ENCODE results near the gene KCNJ6. TPM values are rescaled to one million over a fixed set of nuclear protein-coding genes. Genes with fewer than 3 reads are reported as not detected.

The KCNJ6 gene
- total and polyA plus RNA-seq, 2 of the 8 experiments (the other 6 are each of a cell fraction or from before 2014, with no cell fraction given), result 0.51 to 1.2 TPM

DNA sequence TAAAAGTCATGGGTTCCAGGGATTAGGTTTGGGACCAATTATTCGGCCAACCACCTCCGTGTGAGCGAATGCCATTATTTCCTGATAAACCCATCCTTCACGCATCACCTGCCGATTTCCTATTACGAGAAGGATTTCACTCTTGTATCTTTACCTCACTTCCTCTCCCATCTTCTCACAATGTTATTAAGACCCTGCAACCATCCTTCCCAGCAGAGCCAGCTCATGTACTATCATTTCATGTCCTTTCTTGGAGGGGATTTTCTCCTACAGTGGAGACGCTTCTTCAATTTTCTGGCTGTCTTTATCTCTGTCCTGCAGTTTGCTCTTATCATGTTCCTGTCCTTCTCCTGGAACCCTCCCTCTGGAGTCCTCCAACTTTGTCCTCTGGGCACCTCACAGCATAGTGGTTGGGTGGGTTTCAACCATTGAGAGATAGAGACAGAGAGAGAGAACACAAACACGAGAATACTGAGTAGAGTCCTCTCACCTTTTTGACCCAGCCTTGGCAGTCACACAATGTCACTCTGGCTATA lies 357.5 kb downstream of the KCNJ6 start:
- no peaks in the 10 kb centered on the region for H3K36me3 ChIP-seq (ENCODE audit: control insufficient read depth in 2 of 4, insufficient read depth in 4 of 4, low read length in 3 of 4)
- H3K9me3 ChIP-seq (ENCODE audit: insufficient read depth in 2 of 2, low read depth in 1 of 2, low read length in 1 of 2), result peaks cover 0 to 9% of the 10 kb centered on the region in 2 experiments; a peak in 1 of 4 replicates
- ChIA-PET POLR2A (ENCODE audit: partially characterized antibody) (no interaction called here), CTCF (ENCODE audit: partially characterized antibody) (no interaction called here)
- H3K18ac ChIP-seq (ENCODE audit: extremely low read depth, low read length), result no peak overlapping the region
- no peak overlapping the region for H3K4ac ChIP-seq (replicated peaks; ENCODE audit: insufficient read length, low read depth, low read length)
- no peak overlapping the region for H3K9ac ChIP-seq (replicated peaks in 1 of 4; ENCODE audit: extremely low read depth in 1 of 4, low read depth in 3 of 4, low read length in 3 of 4)
- H3K27ac ChIP-seq (ENCODE audit: low read depth, low read length), result no peak overlapping the region
- H3K14ac ChIP-seq (ENCODE audit: insufficient read length), result no peak overlapping the region
- H2AFZ ChIP-seq (ENCODE audit: low read length), result no peak overlapping the region
- H3K79me2 ChIP-seq (ENCODE audit: control insufficient read depth in 1 of 2, insufficient read depth in 2 of 2, low read length in 2 of 2), result no peaks in the 10 kb centered on the region
- no peak overlapping the region for H3K4me2 ChIP-seq (ENCODE audit: insufficient read depth in 1 of 2, low read depth in 2 of 2, low read length in 2 of 2)
- peaks cover 0 to 7% (median 3%) of the 10 kb centered on the region in 4 experiments; a peak in 5 of 7 replicates for H3K27me3 ChIP-seq (replicated peaks in 1 of 4; ENCODE audit: control insufficient read depth in 3 of 4, extremely low read depth in 1 of 4, insufficient read depth in 3 of 4, low read length in 3 of 4)
- peaks cover 0 to 6% (median 0%) of the 10 kb centered on the region in 4 experiments; a peak in 3 of 7 replicates for H3K4me1 ChIP-seq (replicated peaks in 1 of 4; ENCODE audit: control insufficient read depth in 3 of 4, insufficient read depth in 4 of 4, low read length in 3 of 4)
- FAIRE-seq, result no peak
- no peaks in the 10 kb centered on the region for H3K23me2 ChIP-seq (ENCODE audit: low read depth, low read length)
- DNase-seq (ENCODE audit: low read depth in 1 of 2, low spot score in 2 of 2), result no peak
- H2BK120ac ChIP-seq (replicated peaks; ENCODE audit: low read depth, low read length), result no peak overlapping the region
- H4K8ac ChIP-seq (ENCODE audit: extremely low read depth, insufficient read depth, low read length), result no peak overlapping the region
- H2BK20ac ChIP-seq (ENCODE audit: low read length), result no peak overlapping the region
- H3K56ac ChIP-seq (replicated peaks; ENCODE audit: insufficient read length, low read depth, low read length), result no peak overlapping the region
- no peak overlapping the region for H3K4me3 ChIP-seq (ENCODE audit: extremely low read depth in 1 of 4, insufficient read depth in 2 of 4, low read depth in 3 of 4, low read length in 4 of 4)
- H2AK5ac ChIP-seq (ENCODE audit: low read depth, low read length), result no peak overlapping the region
- no peak overlapping the region for H2BK15ac ChIP-seq (ENCODE audit: low read length)
- H4K5ac ChIP-seq (ENCODE audit: insufficient read length, low read depth, low read length), result no peak overlapping the region
- no peak overlapping the region for H3K23ac ChIP-seq (ENCODE audit: insufficient read length)
- no peak overlapping the region for H2BK12ac ChIP-seq (ENCODE audit: low read depth, low read length)
- H3K79me1 ChIP-seq (ENCODE audit: low read depth, low read length), result no peaks in the 10 kb centered on the region
- no peak overlapping the region for H2BK5ac ChIP-seq (ENCODE audit: low read depth, low read length)
- no peaks in the 10 kb centered on the region for H4K20me1 ChIP-seq (replicated peaks in 1 of 2; ENCODE audit: control insufficient read depth in 1 of 2, insufficient read depth in 2 of 2, low read length in 2 of 2)
- H4K91ac ChIP-seq (replicated peaks; ENCODE audit: insufficient read length, low read length), result no peak overlapping the region
- 93% methylated on average over 8 of the region's 8 CpGs; no CpG with 5 or more reads in 1 of the 2 experiments for WGBS, 2 experiments (ENCODE audit: extremely low coverage in 1 of 2, insufficient coverage in 1 of 2, insufficient read length in 1 of 2, insufficient replicate concordance in 2 of 2, low coverage in 1 of 2, low lambda C conversion rate in 2 of 2, missing lambda C conversion rate in 1 of 2)
- TF ChIP-seq KDM4A (IDR thresholded peaks at IDR 0.05; ENCODE audit: low read depth, low read length, severe bottlenecking) (no peak), POLR2AphosphoS5 (IDR thresholded peaks at IDR 0.05; ENCODE audit: low read depth, low read length) (no peak), CBX8 (IDR thresholded peaks at IDR 0.05; ENCODE audit: borderline replicate concordance, low read depth, low read length) (no peak), RXRA (IDR thresholded peaks at IDR 0.05; ENCODE audit: insufficient read depth, low read depth, low read length) (no peak), PHF8 (conservative IDR thresholded peaks at IDR 0.05; ENCODE audit: low read depth, low read length) (no peak), SP1 (IDR thresholded peaks at IDR 0.05; ENCODE audit: low read depth, low read length) (no peak), FOSL1 (IDR thresholded peaks at IDR 0.05; ENCODE audit: insufficient read depth, low read depth, low read length) (no peak), CHD2 (IDR thresholded peaks at IDR 0.05; ENCODE audit: low read length) (no peak)
- TF ChIP-seq, protein P1, sequence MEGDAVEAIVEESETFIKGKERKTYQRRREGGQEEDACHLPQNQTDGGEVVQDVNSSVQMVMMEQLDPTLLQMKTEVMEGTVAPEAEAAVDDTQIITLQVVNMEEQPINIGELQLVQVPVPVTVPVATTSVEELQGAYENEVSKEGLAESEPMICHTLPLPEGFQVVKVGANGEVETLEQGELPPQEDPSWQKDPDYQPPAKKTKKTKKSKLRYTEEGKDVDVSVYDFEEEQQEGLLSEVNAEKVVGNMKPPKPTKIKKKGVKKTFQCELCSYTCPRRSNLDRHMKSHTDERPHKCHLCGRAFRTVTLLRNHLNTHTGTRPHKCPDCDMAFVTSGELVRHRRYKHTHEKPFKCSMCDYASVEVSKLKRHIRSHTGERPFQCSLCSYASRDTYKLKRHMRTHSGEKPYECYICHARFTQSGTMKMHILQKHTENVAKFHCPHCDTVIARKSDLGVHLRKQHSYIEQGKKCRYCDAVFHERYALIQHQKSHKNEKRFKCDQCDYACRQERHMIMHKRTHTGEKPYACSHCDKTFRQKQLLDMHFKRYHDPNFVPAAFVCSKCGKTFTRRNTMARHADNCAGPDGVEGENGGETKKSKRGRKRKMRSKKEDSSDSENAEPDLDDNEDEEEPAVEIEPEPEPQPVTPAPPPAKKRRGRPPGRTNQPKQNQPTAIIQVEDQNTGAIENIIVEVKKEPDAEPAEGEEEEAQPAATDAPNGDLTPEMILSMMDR (IDR thresholded peaks at IDR 0.05; ENCODE audit: control extremely low read depth in 1 of 3, insufficient read depth in 1 of 3, low read depth in 1 of 3, low read length in 3 of 3), result no peak
- TF ChIP-seq, protein P2, sequence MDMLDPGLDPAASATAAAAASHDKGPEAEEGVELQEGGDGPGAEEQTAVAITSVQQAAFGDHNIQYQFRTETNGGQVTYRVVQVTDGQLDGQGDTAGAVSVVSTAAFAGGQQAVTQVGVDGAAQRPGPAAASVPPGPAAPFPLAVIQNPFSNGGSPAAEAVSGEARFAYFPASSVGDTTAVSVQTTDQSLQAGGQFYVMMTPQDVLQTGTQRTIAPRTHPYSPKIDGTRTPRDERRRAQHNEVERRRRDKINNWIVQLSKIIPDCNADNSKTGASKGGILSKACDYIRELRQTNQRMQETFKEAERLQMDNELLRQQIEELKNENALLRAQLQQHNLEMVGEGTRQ (IDR thresholded peaks at IDR 0.05; ENCODE audit: low read length), result no peak
